ENCODE measurements around the gene RBM41. TPM values are rescaled to one million over a fixed set of nuclear protein-coding genes. Genes with fewer than 3 reads are reported as not detected.

RBM41 gene
- total and polyA plus RNA-seq, 9 of the 15 experiments (the other 6 are each of a cell fraction or from before 2014, with no cell fraction given): 11.6 to 51.8 (median 27.9) TPM

DNA sequence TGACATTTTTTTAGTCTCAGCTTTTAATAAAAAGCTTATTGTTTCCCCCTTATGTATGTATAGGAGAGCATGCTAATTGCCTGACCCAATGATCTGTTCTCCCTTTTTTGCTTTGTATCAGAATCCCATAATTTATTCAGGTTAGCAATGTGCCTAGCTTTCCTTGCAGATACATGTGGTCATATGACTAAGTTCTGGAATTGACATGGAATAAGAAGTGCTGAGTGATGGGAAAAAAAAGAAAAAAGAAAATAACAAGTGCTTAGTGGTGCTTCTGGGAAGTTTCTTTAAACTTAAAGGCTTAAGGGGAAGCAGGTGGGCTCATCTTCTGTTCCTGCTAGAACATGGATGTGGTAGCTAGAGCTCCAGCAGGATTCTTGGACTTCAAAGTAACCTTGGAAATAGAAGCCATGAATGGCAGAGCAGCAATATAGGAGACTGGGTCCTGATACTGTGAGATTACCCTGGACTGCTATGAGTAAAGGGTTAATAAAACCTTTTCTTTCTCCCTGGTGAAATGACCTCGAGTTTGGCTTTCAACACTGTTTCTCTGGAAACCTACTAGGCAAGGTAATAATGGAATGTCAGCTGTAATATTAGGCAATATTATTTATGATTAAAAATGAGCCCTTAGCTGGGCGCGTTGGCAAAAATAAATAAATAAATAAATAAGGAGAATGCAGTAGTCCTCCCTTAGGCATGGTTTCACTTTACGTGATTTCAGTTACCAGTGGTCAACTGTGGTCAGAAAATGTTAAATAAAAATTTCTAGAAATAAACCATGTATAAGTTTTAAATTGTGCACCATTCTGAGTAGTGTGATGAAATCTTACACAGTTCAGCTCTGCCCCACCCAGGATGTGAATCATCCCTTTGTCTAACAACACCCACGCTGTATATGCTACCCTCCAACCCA lies 16.7 kb upstream of the RBM41 start:
- no peak overlapping the region for H2AFZ ChIP-seq (ENCODE audit: low read depth, low read length)
- in situ Hi-C loops (cut with MboI): no loop called here
- ChIA-PET POLR2A (no interaction called here), CTCF (ENCODE audit: low intra/inter-chr PET ratio) (no interaction called here)
- H4K20me1 ChIP-seq (replicated peaks; ENCODE audit: control insufficient read depth, insufficient read depth, low read length): no peaks in the 10 kb centered on the region
- peak in 2 of 4 experiments; percentile 14 to 68 for DNase-seq (ENCODE audit: extremely low read depth in 1 of 4, low spot score in 3 of 4)
- H3K27ac ChIP-seq (ENCODE audit: extremely low read depth, low read depth, low read length): peak overlapping the region; percentile 65
- WGBS (ENCODE audit: insufficient coverage, low coverage, missing lambda C conversion rate): 38% methylated on average over 5 of the region's 5 CpGs
- no peaks in the 10 kb centered on the region for H3K9me1 ChIP-seq (ENCODE audit: control insufficient read depth, insufficient read depth, low read length)
- H3K4me2 ChIP-seq (ENCODE audit: insufficient read depth, low read length): no peak overlapping the region; the same call in 1 of the 2 replicates
- ATAC-seq: peak; percentile 95
- no peak overlapping the region for H3K4me3 ChIP-seq
- peaks cover 26% of the 10 kb centered on the region; the same call in 2 of the 3 replicates for H3K36me3 ChIP-seq (ENCODE audit: control insufficient read depth, insufficient read depth, low read length)
- H3K4me1 ChIP-seq (replicated peaks in 1 of 2; ENCODE audit: control insufficient read depth in 2 of 2, insufficient read depth in 2 of 2, low read length in 2 of 2): peaks cover 0 to 5% of the 10 kb centered on the region in 2 experiments; a peak in 2 of 5 replicates
- H3K9me3 ChIP-seq (replicated peaks; ENCODE audit: control insufficient read depth, insufficient read depth, low read depth, low read length): no peaks in the 10 kb centered on the region
- peak; percentile 69 for FAIRE-seq
- H3K79me2 ChIP-seq (ENCODE audit: control insufficient read depth, insufficient read depth, low read length): no peaks in the 10 kb centered on the region
- intact Hi-C loops (cut with micrococcal nuclease): no loop called here
- no TSS peak for BruUV-seq (replicated peaks)
- no peaks in the 10 kb centered on the region for H3K27me3 ChIP-seq (ENCODE audit: control insufficient read depth in 2 of 2, insufficient read depth in 2 of 2, low read length in 2 of 2)
- peak overlapping the region in 1 of 2 experiments; percentile 27; a peak in 1 of 4 replicates for H3K9ac ChIP-seq (ENCODE audit: insufficient read depth in 1 of 2, low read depth in 2 of 2, low read length in 2 of 2)
- TF ChIP-seq DPF2 (IDR thresholded peaks at IDR 0.05) (peak; percentile 88; the same call in 1 of the 2 replicates), EP300 (IDR thresholded peaks at IDR 0.05; ENCODE audit: low read length) (peak; percentile 62), ZKSCAN3 (CRISPR knock-in tag; IDR thresholded peaks at IDR 0.05) (no peak), NR2C2 (CRISPR knock-in tag; IDR thresholded peaks at IDR 0.05) (no peak), NR2C2 (tag; IDR thresholded peaks at IDR 0.05) (no peak), NFE2 (IDR thresholded peaks at IDR 0.05; ENCODE audit: low read depth) (no peak), CEBPB (tag; IDR thresholded peaks at IDR 0.05) (peak; percentile 65), ETV1 (tag; conservative IDR thresholded peaks at IDR 0.05; ENCODE audit: low read depth) (peak; percentile 58), JUND (IDR thresholded peaks at IDR 0.05; ENCODE audit: borderline replicate concordance, low read depth, low read length) (peak; percentile 94), JUND (tag; IDR thresholded peaks at IDR 0.05; ENCODE audit: borderline replicate concordance, low read depth, low read length) (peak; percentile 74; the same call in 1 of the 3 replicates), FOSL1 (tag; conservative IDR thresholded peaks at IDR 0.05) (peak; percentile 89)
- TF ChIP-seq, protein P1, sequence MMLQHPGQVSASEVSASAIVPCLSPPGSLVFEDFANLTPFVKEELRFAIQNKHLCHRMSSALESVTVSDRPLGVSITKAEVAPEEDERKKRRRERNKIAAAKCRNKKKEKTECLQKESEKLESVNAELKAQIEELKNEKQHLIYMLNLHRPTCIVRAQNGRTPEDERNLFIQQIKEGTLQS (IDR thresholded peaks at IDR 0.05): peak; percentile 89
- TF ChIP-seq, protein P1 (CRISPR knock-in tag; conservative IDR thresholded peaks at IDR 0.05): no peak
- TF ChIP-seq, protein P2, sequence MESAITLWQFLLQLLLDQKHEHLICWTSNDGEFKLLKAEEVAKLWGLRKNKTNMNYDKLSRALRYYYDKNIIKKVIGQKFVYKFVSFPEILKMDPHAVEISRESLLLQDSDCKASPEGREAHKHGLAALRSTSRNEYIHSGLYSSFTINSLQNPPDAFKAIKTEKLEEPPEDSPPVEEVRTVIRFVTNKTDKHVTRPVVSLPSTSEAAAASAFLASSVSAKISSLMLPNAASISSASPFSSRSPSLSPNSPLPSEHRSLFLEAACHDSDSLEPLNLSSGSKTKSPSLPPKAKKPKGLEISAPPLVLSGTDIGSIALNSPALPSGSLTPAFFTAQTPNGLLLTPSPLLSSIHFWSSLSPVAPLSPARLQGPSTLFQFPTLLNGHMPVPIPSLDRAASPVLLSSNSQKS (CRISPR knock-in tag; IDR thresholded peaks at IDR 0.05): no peak
- TF ChIP-seq, protein P3, sequence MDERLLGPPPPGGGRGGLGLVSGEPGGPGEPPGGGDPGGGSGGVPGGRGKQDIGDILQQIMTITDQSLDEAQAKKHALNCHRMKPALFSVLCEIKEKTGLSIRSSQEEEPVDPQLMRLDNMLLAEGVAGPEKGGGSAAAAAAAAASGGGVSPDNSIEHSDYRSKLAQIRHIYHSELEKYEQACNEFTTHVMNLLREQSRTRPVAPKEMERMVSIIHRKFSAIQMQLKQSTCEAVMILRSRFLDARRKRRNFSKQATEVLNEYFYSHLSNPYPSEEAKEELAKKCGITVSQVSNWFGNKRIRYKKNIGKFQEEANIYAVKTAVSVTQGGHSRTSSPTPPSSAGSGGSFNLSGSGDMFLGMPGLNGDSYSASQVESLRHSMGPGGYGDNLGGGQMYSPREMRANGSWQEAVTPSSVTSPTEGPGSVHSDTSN (CRISPR knock-in tag; IDR thresholded peaks at IDR 0.05; ENCODE audit: low read depth): no peak
- TF ChIP-seq, protein P3 (tag; conservative IDR thresholded peaks at IDR 0.05; ENCODE audit: low read depth): 0 out of 2 replicates have a peak, but pooled peaks have one; percentile 21
- TF ChIP-seq, protein P4, sequence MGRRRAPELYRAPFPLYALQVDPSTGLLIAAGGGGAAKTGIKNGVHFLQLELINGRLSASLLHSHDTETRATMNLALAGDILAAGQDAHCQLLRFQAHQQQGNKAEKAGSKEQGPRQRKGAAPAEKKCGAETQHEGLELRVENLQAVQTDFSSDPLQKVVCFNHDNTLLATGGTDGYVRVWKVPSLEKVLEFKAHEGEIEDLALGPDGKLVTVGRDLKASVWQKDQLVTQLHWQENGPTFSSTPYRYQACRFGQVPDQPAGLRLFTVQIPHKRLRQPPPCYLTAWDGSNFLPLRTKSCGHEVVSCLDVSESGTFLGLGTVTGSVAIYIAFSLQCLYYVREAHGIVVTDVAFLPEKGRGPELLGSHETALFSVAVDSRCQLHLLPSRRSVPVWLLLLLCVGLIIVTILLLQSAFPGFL (CRISPR knock-in tag; IDR thresholded peaks at IDR 0.05): no peak

Measured in K562 (cell line).